HG03064 (cell line): ENCODE results near the gene EXOSC7.

Source experiments
- ATAC-seq: cut with Tn5 transposase; IDR thresholded peaks from one replicate; pipeline ENCODE4 v1.9.1; 2021; ENCODE audit warnings: low read depth; ENCODE audit not compliant: unreplicated experiment

EXOSC7 gene

DNA sequence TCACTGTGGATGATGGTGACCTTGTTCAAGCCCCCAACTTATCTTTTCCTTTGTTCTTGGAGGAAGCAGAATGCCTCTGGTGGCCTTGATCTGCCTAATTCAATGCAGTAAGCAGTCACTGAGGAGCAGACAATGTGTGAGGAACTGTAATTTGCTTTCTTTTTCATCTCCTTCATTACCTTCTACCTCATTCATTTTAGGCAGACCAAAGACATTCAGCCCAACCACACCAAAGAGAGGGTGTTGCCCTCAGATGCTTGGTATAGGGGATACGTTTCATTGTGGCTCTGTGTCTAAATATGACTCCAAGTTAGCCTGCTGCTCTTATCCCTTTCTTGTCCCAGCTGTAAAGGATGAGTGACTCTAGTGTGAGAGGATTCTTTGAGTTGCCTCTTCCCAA is 15.3 kb downstream of the EXOSC7 start:
- ATAC-seq: no peak

DNA sequence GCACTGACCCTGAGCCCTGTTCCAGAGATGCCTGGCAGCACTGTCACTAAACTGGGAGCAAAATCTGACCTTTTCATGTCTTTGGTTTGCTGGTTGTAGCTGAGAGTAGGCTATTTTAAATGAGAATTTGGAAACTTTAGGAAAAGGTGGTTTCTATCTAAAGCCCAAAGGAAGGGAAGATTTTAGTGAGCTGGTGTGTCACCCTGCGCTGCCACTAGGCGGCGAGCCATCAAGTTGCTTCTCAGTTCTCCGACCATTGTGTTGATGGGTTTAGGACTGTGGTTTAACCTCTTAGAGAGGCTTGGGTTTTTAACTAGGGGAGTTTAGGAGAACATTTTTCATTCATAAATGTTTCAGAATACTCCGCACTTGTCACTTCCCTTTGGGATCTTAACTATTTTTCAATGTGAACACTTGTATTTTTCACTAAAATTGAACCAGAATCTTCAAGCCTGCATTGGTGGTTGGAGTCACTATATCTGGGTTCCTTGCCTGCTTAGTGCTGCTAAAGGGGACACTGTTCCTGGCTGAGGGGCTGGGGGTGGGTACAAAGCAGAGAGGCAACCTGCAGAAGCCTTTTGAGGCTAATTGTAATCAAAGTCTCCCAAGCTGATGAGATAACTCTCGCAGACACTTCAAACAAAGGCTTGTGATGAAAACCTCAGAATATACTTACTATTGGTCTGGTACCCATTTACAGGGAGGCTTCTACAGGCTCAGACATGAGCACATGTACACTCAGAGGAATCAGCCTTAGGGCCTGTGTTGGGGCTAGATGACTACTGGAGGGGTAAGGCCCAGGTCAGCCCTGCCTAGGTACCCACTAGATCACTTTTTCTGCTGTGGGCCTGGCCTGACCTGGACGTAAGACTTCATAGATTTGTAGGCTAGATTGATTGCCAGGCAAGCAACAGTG is 16.8 kb downstream of the EXOSC7 start:
- no peak for ATAC-seq

DNA sequence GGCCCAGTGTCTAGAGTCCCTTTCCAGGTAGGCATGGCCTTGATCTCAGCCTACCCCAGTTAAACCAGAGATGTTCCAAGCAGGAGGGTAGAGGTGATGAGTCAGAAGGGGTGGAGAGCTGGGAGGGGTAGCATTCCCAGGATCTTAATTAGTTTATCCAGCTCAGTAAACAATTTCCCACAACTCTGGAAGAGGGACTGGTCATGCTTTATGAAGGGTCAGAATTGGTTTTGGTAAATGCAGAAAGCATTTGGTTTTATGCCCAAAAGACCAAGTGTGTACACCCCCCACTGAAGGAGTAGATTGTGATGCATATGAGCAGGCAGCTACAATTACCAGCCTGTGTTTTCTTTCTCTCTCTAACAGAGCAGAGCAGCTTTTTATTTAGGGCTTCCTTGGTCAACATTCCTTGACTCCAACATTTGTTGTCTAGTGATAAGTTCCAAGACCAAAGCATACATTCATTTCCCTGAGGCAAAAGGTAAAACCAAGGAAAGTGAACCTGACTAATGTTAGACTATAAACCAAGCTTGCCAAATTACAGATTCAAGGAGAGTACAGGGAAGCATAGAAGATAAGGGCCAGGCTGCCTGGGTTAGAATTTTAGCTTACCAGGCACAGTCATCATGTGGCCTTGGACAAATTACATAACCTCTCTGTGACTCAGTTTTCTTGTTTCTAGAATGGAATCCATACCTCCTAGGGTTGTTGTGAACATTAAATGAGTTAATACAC is 17.6 kb downstream of the EXOSC7 start:
- ATAC-seq: no peak

DNA sequence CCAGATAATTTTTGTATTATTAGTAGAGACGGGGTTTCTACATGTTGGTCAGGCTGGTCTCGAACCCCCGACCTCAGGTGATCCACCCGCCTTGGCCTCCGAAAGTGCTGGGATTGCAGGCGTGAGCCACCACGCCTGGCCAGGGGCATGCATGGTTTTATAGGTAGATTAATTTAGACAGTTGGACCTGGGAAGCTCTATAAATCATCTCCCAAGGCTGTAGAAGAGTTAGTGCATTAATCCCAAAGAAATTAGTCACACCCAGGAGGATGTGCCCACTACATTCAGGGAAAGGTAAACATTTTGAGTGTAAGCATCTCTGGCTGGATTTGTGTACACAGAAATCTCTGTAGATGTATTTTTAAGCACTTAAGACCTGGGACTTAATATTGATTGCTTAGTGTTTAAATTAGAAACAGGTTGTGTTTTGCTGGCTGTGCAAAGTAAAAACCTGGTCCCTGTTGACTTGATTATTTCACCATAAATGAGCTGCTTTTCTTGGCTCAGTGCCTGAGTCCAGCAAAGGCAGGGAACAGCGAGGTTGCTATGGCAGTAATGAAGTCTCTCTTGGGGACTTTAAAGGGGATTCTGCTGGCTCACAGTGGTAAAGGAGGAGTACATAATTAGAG is 19.2 kb downstream of the EXOSC7 start:
- ATAC-seq: no peak

DNA sequence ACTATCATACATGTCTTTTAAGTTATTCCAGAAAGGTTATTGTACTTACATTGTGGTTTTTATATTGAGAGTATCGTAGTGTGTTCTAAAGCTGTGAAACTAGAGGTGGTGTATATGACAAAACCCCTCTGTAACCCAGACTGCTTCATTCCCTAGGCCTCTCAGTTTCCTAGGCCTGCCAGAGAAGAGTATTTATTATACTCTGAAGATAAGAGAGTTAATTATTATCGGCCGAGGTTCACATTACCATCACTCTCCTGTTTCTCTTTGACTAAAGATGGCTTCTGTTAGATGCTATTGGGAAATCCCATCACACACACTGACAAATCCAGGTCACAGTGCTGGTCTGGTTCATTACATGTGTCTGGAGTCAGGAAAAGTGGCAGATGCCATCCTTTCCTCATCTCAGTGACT is 20.5 kb downstream of the EXOSC7 start:
- ATAC-seq: no peak

DNA sequence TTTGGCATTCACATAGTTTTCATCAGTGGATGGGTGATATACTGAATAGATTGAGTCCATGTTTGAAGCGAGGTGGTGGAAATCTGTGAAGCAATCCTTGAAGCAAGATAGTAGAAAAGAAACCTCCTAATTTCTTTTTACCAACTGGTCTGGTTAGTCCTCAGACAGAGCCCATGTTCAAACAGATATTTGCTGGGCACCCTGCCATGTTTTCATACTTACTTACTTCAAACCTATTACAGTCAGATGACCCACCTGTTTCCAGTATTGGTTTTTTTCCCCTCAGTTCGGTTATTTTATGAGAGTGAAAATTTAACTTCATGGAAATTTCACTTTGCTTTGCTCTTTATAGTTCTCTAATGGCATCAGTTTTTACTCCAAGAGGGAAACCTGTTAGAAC is 23.7 kb downstream of the EXOSC7 start:
- no peak for ATAC-seq

DNA sequence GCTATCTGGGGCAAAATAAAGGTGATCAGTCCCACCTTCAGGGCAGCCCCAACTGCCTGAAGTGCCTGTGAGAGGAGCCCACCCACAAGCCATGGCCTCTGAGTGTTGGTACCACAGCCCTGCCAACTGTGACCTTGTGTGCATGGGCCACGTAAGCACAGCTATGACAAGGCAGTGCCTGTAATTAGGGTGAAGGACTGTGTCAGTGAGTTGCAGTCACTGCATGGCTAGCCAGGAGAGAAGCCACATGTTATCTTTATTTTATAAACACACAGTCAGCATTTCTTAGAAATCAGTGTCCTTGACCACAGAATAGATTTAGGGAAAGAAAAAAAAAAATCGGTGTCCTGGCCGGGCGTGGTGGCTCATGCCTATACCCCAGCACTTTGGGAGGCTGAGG is 24.8 kb downstream of the EXOSC7 start:
- ATAC-seq: no peak

DNA sequence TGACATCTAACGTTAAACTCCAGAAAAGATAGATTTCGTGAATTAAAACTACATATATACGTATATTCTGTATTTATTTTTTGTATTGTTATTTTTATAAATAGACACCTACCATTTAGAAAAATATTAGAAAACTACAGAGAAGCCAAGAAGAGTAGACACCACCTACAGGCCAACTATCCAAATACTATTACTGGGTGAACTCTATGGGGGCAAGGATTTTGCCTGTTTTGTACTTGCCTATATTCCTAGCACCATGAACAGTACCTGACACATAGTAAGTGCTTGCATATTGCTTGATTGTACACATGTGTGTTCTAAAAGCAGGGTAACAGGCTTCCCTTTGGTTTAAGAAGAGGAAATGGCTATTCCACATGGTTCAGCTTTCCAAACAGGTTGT is 25.7 kb downstream of the EXOSC7 start:
- no peak for ATAC-seq

DNA sequence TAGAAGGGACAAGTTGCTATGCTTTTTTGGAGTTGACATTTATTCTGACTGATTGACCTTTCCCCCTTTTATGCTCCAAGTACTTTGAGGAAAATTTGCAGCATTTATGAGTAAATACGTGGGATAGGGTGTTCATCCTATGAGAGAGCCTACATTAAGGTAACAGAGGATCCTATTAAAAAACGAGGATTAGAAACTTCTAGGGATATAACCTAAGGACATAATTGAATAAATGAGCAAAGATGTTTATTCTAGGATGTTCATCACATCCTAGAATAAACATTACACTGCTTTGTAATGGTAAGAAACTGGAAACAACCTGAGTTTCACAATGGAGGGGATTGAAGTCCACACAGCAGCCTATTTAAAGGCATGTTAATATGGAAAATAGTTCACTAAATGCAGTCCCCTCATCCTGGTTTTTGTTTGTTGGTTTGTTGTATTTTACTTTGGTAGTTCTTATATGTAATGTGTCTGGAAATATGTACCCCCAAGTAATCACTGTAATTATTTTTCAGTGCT is 26.2 kb downstream of the EXOSC7 start:
- no peak for ATAC-seq

DNA sequence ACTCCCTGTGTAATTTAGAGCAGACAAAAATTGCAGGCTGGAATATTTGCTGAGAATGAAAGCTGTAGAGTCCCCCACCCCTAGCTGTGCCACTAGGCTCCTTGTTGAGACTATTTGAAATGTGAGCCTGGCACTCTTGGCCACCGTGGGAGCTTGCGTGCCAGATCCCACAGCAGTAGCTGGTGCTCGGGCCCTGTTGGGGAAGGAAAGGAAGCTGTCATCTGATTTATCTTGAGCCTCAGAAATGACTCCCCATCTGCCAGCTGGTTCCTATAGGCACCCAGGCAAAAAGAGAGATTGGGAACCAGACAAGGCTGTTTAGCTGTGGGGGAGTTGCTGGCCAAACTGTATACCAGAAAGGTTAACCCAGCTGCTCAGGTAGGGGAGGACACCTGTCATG is 26.7 kb downstream of the EXOSC7 start:
- ATAC-seq: no peak

DNA sequence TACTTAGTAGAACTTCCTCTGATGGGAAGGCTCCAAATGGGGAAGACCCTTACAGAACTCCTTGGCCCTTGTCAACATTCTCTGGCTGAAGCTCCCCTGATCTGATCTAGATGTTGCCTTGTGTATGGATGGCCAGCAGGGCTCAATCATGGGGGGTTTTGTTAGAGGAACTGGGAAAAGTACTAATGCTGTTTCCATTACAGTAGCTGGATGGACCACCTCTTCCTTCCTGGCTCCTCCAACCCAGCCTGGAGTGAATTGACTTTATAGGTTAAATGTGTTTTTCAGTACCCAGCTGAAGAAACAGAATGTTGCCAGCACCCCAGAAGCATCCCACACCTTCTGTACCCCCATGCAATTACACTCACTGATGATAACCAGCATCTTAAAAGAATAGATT is 27.4 kb downstream of the EXOSC7 start:
- ATAC-seq: no peak

DNA sequence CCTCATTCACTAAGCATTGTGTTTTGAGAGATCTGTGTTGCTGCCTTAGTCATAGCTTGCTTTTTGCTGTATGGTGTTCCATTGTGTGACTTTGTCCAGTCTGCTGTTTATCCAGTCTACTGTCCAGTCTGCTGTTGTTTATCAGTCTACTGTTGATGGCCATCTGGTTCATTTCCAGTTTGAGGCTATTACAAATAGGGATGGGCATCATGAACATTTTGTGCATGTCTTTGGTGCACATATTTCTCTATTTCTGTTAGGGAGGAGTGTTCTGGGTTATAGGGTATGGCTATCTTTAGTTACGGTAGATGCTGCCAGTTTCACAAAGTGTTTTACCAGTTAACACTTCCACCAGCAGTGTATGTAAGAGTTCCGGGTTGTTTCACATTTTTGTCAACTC is 27.8 kb downstream of the EXOSC7 start:
- no peak for ATAC-seq

DNA sequence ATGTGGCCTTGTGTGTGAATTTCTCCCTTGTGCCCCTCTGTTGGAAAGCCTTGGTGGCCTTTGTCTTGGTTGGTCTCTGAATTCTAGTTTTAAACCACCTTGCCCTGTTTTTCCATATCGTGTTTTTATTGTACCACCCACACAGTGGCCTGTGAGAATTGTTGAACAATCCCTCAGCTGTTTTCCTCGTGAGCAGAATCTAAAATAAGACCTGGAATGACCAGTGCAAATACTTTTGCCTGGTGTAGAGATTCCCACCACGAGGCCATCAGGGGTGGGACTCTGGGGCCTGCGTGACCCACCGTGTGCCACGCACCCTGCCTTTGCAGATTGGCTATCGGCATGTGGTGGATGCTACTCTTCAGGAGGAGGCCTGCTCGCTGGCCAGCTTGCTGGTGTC is 31.0 kb downstream of the EXOSC7 start:
- ATAC-seq: no peak

DNA sequence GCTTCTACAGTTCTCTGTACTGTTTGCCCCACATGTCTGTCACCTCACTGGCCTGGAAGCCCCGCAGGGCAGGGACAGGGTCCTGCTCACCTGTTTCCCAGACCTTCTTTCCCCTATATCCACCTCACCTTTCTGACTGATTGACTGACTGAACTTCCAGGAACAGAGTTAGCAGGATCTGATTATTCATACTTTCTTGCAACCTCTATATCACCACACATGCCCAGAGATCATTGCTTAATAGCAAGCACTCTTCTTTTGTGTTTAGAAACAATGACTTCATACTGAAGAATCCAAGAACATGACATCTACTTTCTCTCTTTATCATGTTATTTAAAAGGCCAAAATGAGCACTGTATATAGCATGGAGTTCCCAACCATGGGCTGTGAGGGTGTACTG is 32.1 kb downstream of the EXOSC7 start:
- no peak for ATAC-seq

DNA sequence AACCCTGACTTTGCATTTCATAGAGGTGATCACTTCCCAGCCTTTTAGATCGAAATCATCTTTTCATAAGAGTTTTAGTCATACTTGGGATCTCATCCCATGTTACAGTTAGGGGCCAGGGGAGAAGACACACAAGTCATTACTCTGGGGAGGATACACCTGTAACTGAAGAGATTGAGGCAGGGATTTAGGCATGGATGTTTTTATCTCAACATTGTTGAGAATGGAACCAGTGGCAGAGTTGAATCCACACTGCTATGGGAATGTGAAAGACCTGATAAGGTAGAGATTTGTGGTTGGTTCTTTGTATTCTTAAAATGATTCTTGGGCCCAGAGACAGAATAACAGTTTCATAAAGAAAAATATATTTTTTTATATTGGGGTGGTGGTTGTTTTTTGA is 33.8 kb downstream of the EXOSC7 start:
- no peak for ATAC-seq

DNA sequence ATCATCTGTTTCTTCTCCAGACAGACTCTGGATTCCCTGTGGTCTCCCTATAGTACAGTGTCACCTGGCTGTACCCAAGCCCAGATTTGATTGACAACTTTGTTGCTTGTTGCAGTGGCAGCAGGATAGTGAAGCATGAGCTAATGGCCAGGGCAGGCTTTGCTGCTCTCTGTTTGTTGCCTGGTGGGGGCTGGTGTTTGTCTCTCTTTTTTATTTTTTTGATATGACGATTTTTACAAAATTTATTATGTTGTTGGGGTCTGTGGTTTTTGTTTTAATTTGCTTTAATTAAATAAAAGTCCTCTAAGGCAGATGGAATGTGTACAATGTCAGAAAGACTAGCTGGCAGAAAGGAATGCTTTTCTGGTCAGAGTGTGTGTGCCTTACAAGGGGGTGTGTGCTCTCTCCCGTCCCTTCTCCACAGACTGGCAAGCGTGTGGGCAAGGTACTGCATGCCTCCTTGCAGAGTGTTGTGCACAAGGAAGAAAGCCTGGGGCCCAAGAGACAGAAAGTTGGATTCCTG is 34.8 kb downstream of the EXOSC7 start:
- no peak for ATAC-seq

DNA sequence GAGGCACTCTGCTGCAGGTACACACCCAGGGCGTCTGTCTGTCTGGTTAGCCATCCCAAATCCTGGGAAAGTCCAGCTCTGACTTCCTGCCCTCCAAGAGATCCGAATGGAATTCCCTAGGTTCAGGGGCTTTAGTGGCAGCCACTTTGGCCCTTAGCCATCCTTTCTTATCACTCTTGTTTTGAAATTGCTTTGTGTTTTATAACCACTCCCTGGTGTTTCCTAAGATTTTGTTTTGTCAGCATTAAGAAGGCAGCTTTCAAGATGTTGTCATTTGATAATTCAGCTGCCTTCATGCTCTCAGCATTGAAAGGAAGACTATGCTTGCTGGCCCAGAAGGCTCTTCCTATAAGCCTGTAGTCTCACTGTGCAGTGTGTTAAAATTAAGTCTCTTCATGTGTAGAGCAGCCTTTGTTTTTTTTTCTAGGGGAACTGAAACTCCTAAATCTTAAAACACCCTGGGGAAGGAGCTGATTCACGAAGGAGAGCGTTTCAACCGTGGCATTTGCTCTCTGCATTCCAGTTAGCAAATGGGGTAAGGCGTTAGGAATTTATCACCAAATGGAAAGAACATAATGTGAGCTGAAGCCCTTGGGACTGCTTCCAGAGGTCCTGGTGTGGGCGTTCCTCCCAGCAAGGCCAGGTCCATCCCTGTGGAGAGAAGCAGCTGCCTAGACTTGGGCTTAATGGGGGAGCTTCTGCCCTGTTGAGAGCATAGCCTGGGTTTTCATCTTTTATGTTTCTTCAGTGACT is 35.9 kb downstream of the EXOSC7 start:
- no peak for ATAC-seq

DNA sequence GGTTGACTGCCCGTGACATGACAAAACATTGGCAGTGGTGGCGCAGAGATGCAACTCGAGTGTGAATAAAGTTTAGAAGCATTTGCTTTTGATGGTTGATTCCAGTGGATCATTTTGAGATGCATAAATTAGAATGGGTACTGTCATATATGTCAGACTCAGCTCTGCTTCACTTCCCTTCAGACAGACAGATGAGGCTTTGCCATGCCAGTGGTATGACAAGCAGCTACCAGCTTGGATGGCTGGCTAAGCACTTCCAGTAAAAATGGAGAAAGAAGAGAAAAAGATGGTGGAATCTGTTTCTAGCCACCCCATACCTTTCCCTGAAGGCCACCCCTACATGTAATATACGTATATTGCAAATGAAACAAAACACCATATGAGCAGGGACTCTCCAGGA is 36.5 kb downstream of the EXOSC7 start:
- ATAC-seq: no peak

DNA sequence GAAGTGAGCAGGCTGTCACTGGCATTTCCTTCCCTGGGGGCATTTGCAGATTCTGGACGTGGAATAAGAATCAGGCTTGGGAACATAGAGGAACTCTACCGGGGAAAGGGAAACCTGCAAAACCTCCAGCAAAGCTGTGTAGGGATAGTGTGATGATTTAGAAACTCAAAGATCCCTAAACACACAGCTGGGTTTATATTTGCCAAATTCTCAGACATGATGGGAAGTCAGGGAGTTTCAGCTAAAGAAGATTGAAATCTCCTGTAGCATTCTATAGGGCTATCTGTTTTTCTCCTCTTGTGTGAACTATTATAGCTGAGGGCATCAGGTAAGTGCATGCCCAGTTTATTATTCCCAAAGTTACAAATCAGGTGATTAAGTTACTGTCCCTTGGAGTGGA is 40.9 kb downstream of the EXOSC7 start:
- ATAC-seq: no peak

DNA sequence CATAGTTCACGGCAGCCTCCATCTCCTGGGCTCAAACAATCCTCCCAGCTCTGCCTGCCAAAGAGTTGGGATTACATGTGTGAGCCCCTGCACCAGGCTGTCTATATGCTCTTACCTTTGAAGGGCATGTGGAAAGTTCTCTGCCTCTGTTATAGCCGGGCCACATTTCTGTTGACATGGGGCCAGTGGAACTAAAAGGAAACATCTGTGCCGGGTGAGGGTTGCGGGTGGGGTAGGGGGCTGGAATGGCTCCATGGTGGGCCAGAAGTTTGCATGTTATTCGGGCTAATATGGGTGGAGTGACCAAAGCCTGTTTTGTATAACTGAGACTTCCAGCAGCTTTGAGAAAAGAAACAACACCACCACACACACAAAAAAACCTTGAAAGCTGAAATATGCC is 41.8 kb downstream of the EXOSC7 start:
- ATAC-seq: no peak
